IMR-90 (cell line): ENCODE results near the gene TP53BP2. TPM values are rescaled to one million over a fixed set of nuclear protein-coding genes. Genes with fewer than 3 reads are reported as not detected.

ENCODE experiments used
- ATAC-seq: fragments of 200-7000 bp; cut with Tn5 transposase; 2 replicates; pipeline ENCODE4 v1.9.1; 2020; ENCODE audit warnings: low read depth, mild to moderate bottlenecking, moderate library complexity
- BruUV-seq: library from RNA; stranded (reverse); fragments of 400-500 nt; replicated peaks from 2 replicates; lab custom pipeline; 2021; lab: Mats Ljungman, UMichigan
- CTCF ChIA-PET: fragments of 300-600 bp; formaldehyde crosslinking; extraction: SDS; loops from one replicate; lab custom pipeline; 2021; ENCODE audit warnings: antibody characterized with exemption; lab: Yijun Ruan, JAX
- POLR2A ChIA-PET: fragments of 300-600 bp; sonication (Branson Sonifier 250); formaldehyde crosslinking; loops from one replicate; lab custom pipeline; 2022; ENCODE audit warnings: antibody characterized with exemption; ENCODE audit not compliant: unreplicated experiment; lab: Charles Lee
- DNase-seq: peaks from one replicate; pipeline ENCODE4 v3.0.0; 2013
- H2AFZ ChIP-seq: replicated peaks from 2 replicates; pipeline ENCODE3; 2013; ENCODE audit warnings: low read length, mild to moderate bottlenecking; ENCODE audit not compliant: poor library complexity
- H2AK5ac ChIP-seq: 2 replicates; pipeline ENCODE4 v1.6.1; 2013; ENCODE audit warnings: low read depth, low read length, inconsistent platforms
- H2AK9ac ChIP-seq: replicated peaks from 2 replicates; pipeline ENCODE3; 2013; ENCODE audit warnings: mild to moderate bottlenecking, low read depth, low read length, moderate library complexity; ENCODE audit not compliant: poor library complexity
- H2BK120ac ChIP-seq: 2 replicates; pipeline ENCODE4 v1.6.1; 2013; ENCODE audit warnings: low read depth, low read length, inconsistent platforms
- H2BK15ac ChIP-seq: 3 replicates; pipeline ENCODE4 v1.6.1; 2013; ENCODE audit warnings: low read depth, low read length, inconsistent platforms
- H2BK20ac ChIP-seq: 2 replicates; pipeline ENCODE4 v1.6.1; 2013; ENCODE audit warnings: low read depth, mild to moderate bottlenecking, inconsistent platforms, low read length, moderate library complexity
- H2BK5ac ChIP-seq: 2 replicates; pipeline ENCODE4 v1.6.1; 2013; ENCODE audit warnings: mild to moderate bottlenecking, low read depth, low read length, inconsistent platforms; ENCODE audit not compliant: poor library complexity, severe bottlenecking
- H3K14ac ChIP-seq: replicated peaks from 2 replicates; pipeline ENCODE4 v1.6.1; 2013; ENCODE audit warnings: low read depth, low read length, inconsistent platforms
- H3K18ac ChIP-seq: 2 replicates; pipeline ENCODE4 v1.6.1; 2013; ENCODE audit warnings: low read depth, low read length, control low read depth
- H3K23ac ChIP-seq: 2 replicates; pipeline ENCODE4 v1.6.1; 2013; ENCODE audit warnings: low read depth, low read length, inconsistent platforms
- H3K27ac ChIP-seq: 2 replicates; pipeline ENCODE4 v1.5.1; 2013; ENCODE audit warnings: mild to moderate bottlenecking, control low read depth, low read length; ENCODE audit not compliant: insufficient read depth
- H3K27me3 ChIP-seq: 2 replicates; pipeline ENCODE4 v1.6.1; 2013; ENCODE audit warnings: low read length; ENCODE audit not compliant: control insufficient read depth, insufficient read depth
- H3K36me3 ChIP-seq: 2 replicates; pipeline ENCODE4 v1.6.1; 2013; ENCODE audit warnings: low read length, mixed read lengths; ENCODE audit not compliant: control insufficient read depth, insufficient read depth
- H3K4ac ChIP-seq: 2 replicates; pipeline ENCODE4 v1.6.1; 2013; ENCODE audit warnings: low read depth, low read length, inconsistent platforms
- H3K4me1 ChIP-seq: 2 replicates; pipeline ENCODE4 v1.6.1; 2013; ENCODE audit warnings: low read length, mixed read lengths; ENCODE audit not compliant: control insufficient read depth, insufficient read depth
- H3K4me2 ChIP-seq: 2 replicates; pipeline ENCODE4 v1.6.1; 2013; ENCODE audit warnings: low read depth, mild to moderate bottlenecking, control low read depth, low read length, moderate library complexity
- H3K4me3 ChIP-seq: 2 replicates; pipeline ENCODE4 v1.5.1; 2013; ENCODE audit warnings: low read depth, mild to moderate bottlenecking, control low read depth, low read length, moderate library complexity; ENCODE audit not compliant: insufficient read depth
- H3K56ac ChIP-seq: 2 replicates; pipeline ENCODE4 v1.6.1; 2013; ENCODE audit warnings: low read length, inconsistent platforms; ENCODE audit not compliant: insufficient read depth; ENCODE audit errors: extremely low read depth
- H3K79me1 ChIP-seq, 2 experiments: 2 replicates each; pipeline ENCODE4 v1.6.1; 2013; ENCODE audit warnings: low read length in 2 of 2, inconsistent platforms in 1 of 2, low read depth in 1 of 2
- H3K9ac ChIP-seq: 2 replicates; pipeline ENCODE4 v1.6.1; 2013; ENCODE audit warnings: low read depth, low read length, control low read depth
- H3K9me1 ChIP-seq: 2 replicates; pipeline ENCODE4 v1.6.1; 2013; ENCODE audit warnings: low read length, inconsistent platforms; ENCODE audit not compliant: insufficient read depth
- H3K9me3 ChIP-seq: 2 replicates; pipeline ENCODE4 v1.6.1; 2013; ENCODE audit warnings: low read length; ENCODE audit not compliant: control insufficient read depth, insufficient read depth
- H4K20me1 ChIP-seq: 2 replicates; pipeline ENCODE4 v1.6.1; 2013; ENCODE audit warnings: low read length, inconsistent platforms; ENCODE audit not compliant: insufficient read depth
- H4K5ac ChIP-seq: 2 replicates; pipeline ENCODE4 v1.6.1; 2013; ENCODE audit warnings: mild to moderate bottlenecking, low read depth, low read length, control low read depth
- H4K8ac ChIP-seq, 2 experiments: 2 replicates each; pipeline ENCODE4 v1.6.1; 2013; ENCODE audit warnings: low read depth in 2 of 2, low read length in 2 of 2, control low read depth in 1 of 2, inconsistent platforms in 1 of 2
- H4K91ac ChIP-seq: 2 replicates; pipeline ENCODE4 v1.6.1; 2013; ENCODE audit warnings: low read depth, low read length, inconsistent platforms; ENCODE audit not compliant: insufficient read depth
- CHD1 ChIP-seq: IDR thresholded peaks from 2 replicates; pipeline ENCODE4 v1.6.1; 2012; ENCODE audit warnings: low read depth, low read length, improper control_type of control experiment
- ELK1 ChIP-seq: fragments of 150-350 bp; IDR thresholded peaks from 2 replicates; pipeline ENCODE4 v1.6.1; 2016; ENCODE audit warnings: low read depth, mild to moderate bottlenecking, low read length, moderate library complexity, borderline replicate concordance
- FOS ChIP-seq: fragments of 150-350 bp; IDR thresholded peaks from 2 replicates; pipeline ENCODE4 v1.6.1; 2016; ENCODE audit warnings: low read depth, low read length
- NFE2L2 ChIP-seq: fragments of 150-350 bp; IDR thresholded peaks from 2 replicates; pipeline ENCODE4 v1.6.1; 2016; ENCODE audit warnings: low read depth, mild to moderate bottlenecking, low read length
- RAD21 ChIP-seq: IDR thresholded peaks from 2 replicates; pipeline ENCODE4 v1.6.1; 2012; ENCODE audit warnings: low read length, improper control_type of control experiment
- WGBS, 2 experiments: methylation state at CpG; one replicate each; pipeline versions ENCODE4 v1.1.5 to v1.1.7; 2013; ENCODE audit warnings: missing lambda C conversion rate in 2 of 2; ENCODE audit not compliant: insufficient read length in 1 of 2; ENCODE audit errors: extremely low coverage in 2 of 2; 5-methylcytosine and 5-hydroxymethylcytosine counted together
- dilution Hi-C: fragments of 300-500 bp; cut with HindIII; formaldehyde crosslinking; loops from one replicate; pipeline ENCODE4 v1.14.3; 2018; ENCODE audit warnings: low sequenced_read_pairs; ENCODE audit not compliant: unreplicated experiment
- in situ Hi-C: fragments of 300-500 bp; cut with MboI; formaldehyde crosslinking; loops from 3 replicates; pipeline ENCODE4 v1.14.3; 2019; ENCODE audit warnings: low sequenced_read_pairs, inconsistent platforms, mixed read lengths
- intact Hi-C: fragments of 100-400 bp; cut with micrococcal nuclease; formaldehyde crosslinking; loops from 2 replicates; pipeline ENCODE4 v1.10.0; 2022
- polyA plus RNA-seq, 3 experiments: library from polyadenylated mRNA; depleted of rRNA; stranded (reverse); fragments of >200 nt; gene quantifications; 2 replicates each; pipeline ENCODE4 v1.2.3, GENCODE V29; 2012; ENCODE audit warnings: low replicate concordance in 1 of 3
- total RNA-seq: library from RNA; depleted of rRNA; stranded (reverse); fragments of >200 nt; gene quantifications from 2 replicates; pipeline ENCODE4 v1.2.3, GENCODE V29; 2012

Gene TP53BP2
- total and polyA plus RNA-seq, 2 of the 4 experiments (the other 2 are of a cell fraction), result 19.9 to 35.0 TPM

GRCh38 chr1:223877804-223878203 is 32.1 kb upstream of the TP53BP2 start:
- POLR2A ChIA-PET, result no interaction called here
- no TSS peak for BruUV-seq
- intact Hi-C loops, result no loop called here

More at GRCh38 chr1:223877804-223878203, 32.1 kb upstream of the TP53BP2 start:
- no peak for ATAC-seq
- TF ChIP-seq FOS, result no peak
- TF ChIP-seq ELK1, result no peak
- no peak for TF ChIP-seq NFE2L2
- TF ChIP-seq RAD21, result no peak
- TF ChIP-seq CHD1, result no peak
- Histone ChIP-seq H2AK9ac (no peak overlapping the region), H3K79me1 (no peaks in the 10 kb centered on the region), H2BK120ac (no peak overlapping the region), H2AK5ac (no peak overlapping the region), H3K4me2 (no peak overlapping the region), H3K36me3 (no peaks in the 10 kb centered on the region), H3K14ac (no peak overlapping the region), H3K23ac (no peak overlapping the region), H3K9me3 (peaks cover 3% of the 10 kb centered on the region; the same call in 1 of the 2 replicates), H4K20me1 (no peaks in the 10 kb centered on the region), H3K9ac (no peak overlapping the region), H4K8ac (no peak overlapping the region), H2BK20ac (no peak overlapping the region), H3K56ac (no peak overlapping the region), H4K5ac (no peak overlapping the region), H3K27ac (no peak overlapping the region), H3K4me1 (no peaks in the 10 kb centered on the region), H3K9me1 (0 out of 2 replicates have a peak, but pooled peaks cover 3% of the 10 kb centered on the region), H3K18ac (no peak overlapping the region), H3K4me3 (no peak overlapping the region), H2BK5ac (no peak overlapping the region), H3K4ac (no peak overlapping the region), H4K91ac (no peak overlapping the region), H2AFZ (no peak overlapping the region), H3K27me3 (peaks cover 3% of the 10 kb centered on the region), H2BK15ac (no peak overlapping the region)
- CTCF ChIA-PET, result no interaction called here
- dilution Hi-C loops, result no loop called here
- no CpG with 5 or more reads among the region's 3 CpGs for WGBS, 2 experiments
- no peak for DNase-seq
- in situ Hi-C loops, result no loop called here
